SK-N-MC (cell line): ENCODE data around the gene PDE4DIP.
"Not testable (repeated sequence)": the region's sequence is repeated elsewhere in the genome, so short reads cannot be mapped to it uniquely, and the experiment has no call there.

Source experiments
- EZH2 ChIP-seq: fragments of 200-600 bp; sonication (generic); IDR thresholded peaks from one replicate; pipeline ENCODE4 v1.6.1; 2017; ENCODE audit warnings: antibody characterized with exemption
- FOXP2 ChIP-seq: optimal IDR thresholded peaks from 2 replicates; pipeline ENCODE3; 2011; ENCODE audit warnings: mild to moderate bottlenecking, moderate library complexity; ENCODE audit not compliant: insufficient read depth; ENCODE audit errors: extremely low read length, control extremely low read depth
- POLR2AphosphoS5 ChIP-seq: IDR thresholded peaks from 2 replicates; pipeline ENCODE4 v1.6.1; 2012; ENCODE audit warnings: mild to moderate bottlenecking, low read depth, low read length, borderline replicate concordance

- TF ChIP-seq EZH2, POLR2AphosphoS5, FOXP2: not testable (repeated sequence)
Observed at GRCh38 chr1:148860579-148861259, 16.5 kb downstream of the PDE4DIP start.
